GM23338 (cell line): ENCODE measurements around the gene CD82. TPM values are rescaled to one million over a fixed set of nuclear protein-coding genes. Genes with fewer than 3 reads are reported as not detected.

Source experiments
- ATAC-seq: fragments of 200-7000 bp; cut with Tn5 transposase; 3 replicates; pipeline ENCODE4 v1.9.1; 2020
- DNase-seq: peaks from one replicate; pipeline ENCODE4 v3.0.0-alpha.2; 2015; ENCODE audit warnings: low spot score
- H2AFZ ChIP-seq: fragments of 200-600 bp; sonication (generic); 2 replicates; pipeline ENCODE4 v1.8.0; 2016; ENCODE audit warnings: antibody characterized with exemption, mild to moderate bottlenecking, moderate library complexity
- H3F3A ChIP-seq: fragments of 200-600 bp; sonication (generic); replicated peaks from 2 replicates; pipeline ENCODE4 v1.8.0; 2017; ENCODE audit warnings: antibody characterized with exemption, mixed run types, low read depth
- H3K27ac ChIP-seq: fragments of 200-600 bp; sonication (generic); 2 replicates; pipeline ENCODE4 v1.6.1; 2016; ENCODE audit warnings: low read depth
- H3K27me3 ChIP-seq: fragments of 200-600 bp; sonication (generic); 2 replicates; pipeline ENCODE4 v1.8.0; 2016; ENCODE audit warnings: mild to moderate bottlenecking, mixed run types, moderate library complexity; ENCODE audit not compliant: insufficient read depth
- H3K36me3 ChIP-seq: fragments of 200-600 bp; sonication (generic); 2 replicates; pipeline ENCODE4 v1.8.0; 2016; ENCODE audit warnings: mild to moderate bottlenecking; ENCODE audit not compliant: insufficient read depth
- H3K4me1 ChIP-seq: fragments of 200-600 bp; sonication (generic); 2 replicates; pipeline ENCODE4 v1.8.0; 2016; ENCODE audit warnings: mild to moderate bottlenecking, moderate library complexity; ENCODE audit not compliant: insufficient read depth
- H3K4me2 ChIP-seq: fragments of 200-600 bp; sonication (generic); 2 replicates; pipeline ENCODE4 v1.7.1; 2017; ENCODE audit warnings: mixed run types
- H3K4me3 ChIP-seq: fragments of 200-600 bp; sonication (generic); 2 replicates; pipeline ENCODE4 v1.6.1; 2016; ENCODE audit warnings: mixed run types
- H3K79me2 ChIP-seq: fragments of 200-600 bp; sonication (generic); replicated peaks from 2 replicates; pipeline ENCODE4 v1.8.0; 2017; ENCODE audit warnings: mild to moderate bottlenecking; ENCODE audit not compliant: insufficient read depth
- H3K9me2 ChIP-seq: fragments of 200-600 bp; sonication (generic); 2 replicates; pipeline ENCODE4 v1.8.0; 2017; ENCODE audit not compliant: insufficient read depth
- H4K20me1 ChIP-seq: fragments of 200-600 bp; sonication (generic); replicated peaks from 2 replicates; pipeline ENCODE4 v1.8.0; 2017; ENCODE audit warnings: mild to moderate bottlenecking; ENCODE audit not compliant: insufficient read depth
- H3K27ac Mint-ChIP-seq: 2 replicates; pipeline ENCODE4 v1.8.0; 2020; ENCODE audit warnings: inconsistent platforms, mild to moderate bottlenecking, moderate library complexity, mixed read lengths
- H3K27me3 Mint-ChIP-seq: 3 replicates; pipeline ENCODE4 v1.8.0; 2022; ENCODE audit warnings: low read depth, mild to moderate bottlenecking, moderate library complexity, mixed read lengths, inconsistent platforms; ENCODE audit not compliant: insufficient read depth, poor library complexity
- H3K36me3 Mint-ChIP-seq: 3 replicates; pipeline ENCODE4 v1.8.0; 2021; ENCODE audit warnings: low read depth, mild to moderate bottlenecking, inconsistent platforms, moderate library complexity, mixed read lengths
- H3K4me1 Mint-ChIP-seq: 3 replicates; pipeline ENCODE4 v1.8.0; 2020; ENCODE audit warnings: mild to moderate bottlenecking, inconsistent platforms, mixed read lengths
- H3K4me3 Mint-ChIP-seq: 3 replicates; pipeline ENCODE4 v1.8.0; 2021; ENCODE audit warnings: moderate library complexity, mild to moderate bottlenecking, inconsistent platforms, mixed read lengths
- H3K9me3 Mint-ChIP-seq: 3 replicates; pipeline ENCODE4 v1.8.0; 2020; ENCODE audit warnings: moderate library complexity, mild to moderate bottlenecking, inconsistent platforms, mixed read lengths
- CREB1 ChIP-seq: fragments of 250-450 bp; sonication (Bioruptor Pico); IDR thresholded peaks from 2 replicates; pipeline ENCODE4 v1.5.0; 2020; ENCODE audit warnings: low read depth, mild to moderate bottlenecking, moderate library complexity
- CTCF ChIP-seq, 2 experiments: fragments of 200-600 bp in 1 of 2; sonication (generic) in 1 of 2; conservative IDR thresholded peaks; 2 replicates each; pipeline versions ENCODE4 v1.5.1 to v1.6.1; 2016 to 2017; ENCODE audit warnings: antibody characterized with exemption in 2 of 2, low read depth in 2 of 2, mild to moderate bottlenecking in 2 of 2, moderate library complexity in 1 of 2
- EZH2 ChIP-seq: fragments of 200-600 bp; sonication (generic); IDR thresholded peaks from one replicate; pipeline ENCODE4 v1.8.0; 2017; ENCODE audit warnings: antibody characterized with exemption, mild to moderate bottlenecking, low read depth; ENCODE audit not compliant: unreplicated experiment
- JUNB ChIP-seq: IDR thresholded peaks from one replicate; pipeline ENCODE4 v1.6.1; 2016; ENCODE audit warnings: antibody characterized with exemption; ENCODE audit not compliant: unreplicated experiment
- POLR2AphosphoS5 ChIP-seq: IDR thresholded peaks from 2 replicates; pipeline ENCODE4 v1.6.1; 2016; ENCODE audit warnings: antibody characterized with exemption, low read depth
- REST ChIP-seq: IDR thresholded peaks from one replicate; pipeline ENCODE4 v1.6.1; 2018; ENCODE audit warnings: antibody characterized with exemption; ENCODE audit not compliant: unreplicated experiment
- STAT1 ChIP-seq: IDR thresholded peaks from one replicate; pipeline ENCODE4 v1.6.1; 2016; ENCODE audit warnings: antibody characterized with exemption; ENCODE audit not compliant: unreplicated experiment
- ZNF114 ChIP-seq: fragments of 250-450 bp; sonication (Bioruptor Pico); IDR thresholded peaks from 2 replicates; pipeline ENCODE4 v1.5.0; 2020; ENCODE audit warnings: mild to moderate bottlenecking, moderate library complexity
- ZNF331 ChIP-seq: fragments of 250-450 bp; sonication (Bioruptor Pico); IDR thresholded peaks from 2 replicates; pipeline ENCODE4 v1.5.0; 2020; ENCODE audit warnings: low read depth, mild to moderate bottlenecking, moderate library complexity
- ZNF462 ChIP-seq: fragments of 250-450 bp; sonication (Bioruptor Pico); IDR thresholded peaks from 2 replicates; pipeline ENCODE4 v1.5.0; 2020; ENCODE audit warnings: mild to moderate bottlenecking, moderate library complexity
- polyA plus RNA-seq: library from polyadenylated mRNA; unstranded; fragments of >200 nt; fragmentation: Nextera tagmentation; extraction: Ambion mirVana; gene quantifications from 2 replicates; pipeline ENCODE4 v1.2.1, GENCODE V29; 2016
- total RNA-seq: library from RNA; depleted of rRNA; stranded (reverse); fragments of >200 nt; shearing (Covaris generic); gene quantifications from 2 replicates; pipeline ENCODE4 v1.2.3, GENCODE V29; 2014

CD82 gene
- total and polyA plus RNA-seq, 2 experiments from 2014 or later = 4.4 to 4.9 TPM

GRCh38 chr11:44605068-44605708, 39.7 kb downstream of the CD82 start (continued):
- no peak for TF ChIP-seq REST
- TF ChIP-seq EZH2 = no peak
- no peak for TF ChIP-seq ZNF114 (CRISPR knock-in tag)

GRCh38 chr11:44605965-44606364, 40.5 kb downstream of the CD82 start:
- ATAC-seq (no peak), DNase-seq (no peak)
- Histone ChIP-seq H3K4me2 (no peak overlapping the region), H3K9me2 (no peaks in the 10 kb centered on the region), H3K27ac (no peak overlapping the region), H3K4me3 (no peak overlapping the region), H3K79me2 (no peaks in the 10 kb centered on the region), H3K27me3 (no peaks in the 10 kb centered on the region), H3K36me3 (no peaks in the 10 kb centered on the region), H3K4me1 (no peaks in the 10 kb centered on the region), H3F3A (no peaks in the 10 kb centered on the region), H4K20me1 (no peaks in the 10 kb centered on the region), H2AFZ (no peak overlapping the region)
- Mint-ChIP-seq H3K36me3 (no peaks in the 10 kb centered on the region), H3K4me3 (no peak overlapping the region), H3K9me3 (no peaks in the 10 kb centered on the region), H3K27me3 (peaks cover 13% of the 10 kb centered on the region), H3K4me1 (peaks cover 10% of the 10 kb centered on the region), H3K27ac (no peak overlapping the region)
- TF ChIP-seq CTCF (conservative IDR thresholded peaks at IDR 0.05; ENCODE audit: low read depth in 2 of 2) = no peak
- no peak for TF ChIP-seq STAT1
- no peak for TF ChIP-seq JUNB
- no peak for TF ChIP-seq ZNF462 (CRISPR knock-in tag)
- no peak for TF ChIP-seq POLR2AphosphoS5
- TF ChIP-seq REST = no peak
- TF ChIP-seq ZNF331 = no peak
- no peak for TF ChIP-seq CREB1
